Amniotic stem cell (primary cell): ENCODE data around the gene JAKMIP1.

Source experiments
- DNase-seq: peaks from one replicate; lab custom pipeline; 2025; lab: John Stamatoyannopoulos, UW

JAKMIP1 gene

DNA sequence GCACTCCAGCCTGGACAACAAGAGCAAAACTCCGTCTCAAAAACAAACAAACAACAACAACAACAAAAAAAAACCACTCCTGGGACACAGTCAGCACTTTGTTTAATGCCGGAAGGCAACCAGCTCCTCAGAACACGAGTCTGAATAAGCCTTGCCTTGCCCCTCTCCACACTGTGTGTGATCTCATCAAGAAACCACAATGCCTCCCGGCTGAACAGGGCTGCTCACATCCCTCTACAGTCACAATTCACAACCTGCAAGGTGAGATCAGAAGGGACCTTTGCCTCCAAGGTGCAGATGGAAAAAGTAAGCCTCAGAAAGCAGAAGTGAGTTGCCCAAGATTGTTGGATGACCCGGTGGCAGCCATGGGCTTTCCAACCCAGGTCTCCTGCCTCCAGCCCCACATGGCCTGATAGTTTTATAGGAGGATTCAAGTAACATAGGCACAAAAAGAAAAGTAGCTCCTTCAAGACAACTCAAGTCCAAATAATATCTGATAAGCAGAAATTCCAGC is 80.8 kb downstream of the JAKMIP1 start:
- no peak for DNase-seq

DNA sequence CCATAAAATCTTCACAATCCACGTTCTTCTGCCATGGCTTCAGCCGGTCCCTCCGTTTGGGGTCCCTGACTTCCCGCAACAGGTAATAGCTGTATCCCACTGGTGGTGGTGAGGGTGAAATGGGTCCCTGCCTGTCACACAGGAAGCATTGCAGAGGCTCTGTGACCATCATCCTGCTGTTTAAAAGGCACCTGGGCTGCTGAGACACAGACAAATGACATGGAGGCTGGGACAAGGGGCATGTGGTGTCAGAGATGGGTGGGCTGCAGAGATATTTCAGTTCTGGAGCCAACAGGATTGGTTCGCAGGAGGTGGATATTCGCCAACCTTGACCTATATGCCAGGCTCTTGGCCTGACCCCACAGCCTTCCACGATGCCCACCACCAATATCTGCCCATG is 82.1 kb downstream of the JAKMIP1 start:
- no peak for DNase-seq

DNA sequence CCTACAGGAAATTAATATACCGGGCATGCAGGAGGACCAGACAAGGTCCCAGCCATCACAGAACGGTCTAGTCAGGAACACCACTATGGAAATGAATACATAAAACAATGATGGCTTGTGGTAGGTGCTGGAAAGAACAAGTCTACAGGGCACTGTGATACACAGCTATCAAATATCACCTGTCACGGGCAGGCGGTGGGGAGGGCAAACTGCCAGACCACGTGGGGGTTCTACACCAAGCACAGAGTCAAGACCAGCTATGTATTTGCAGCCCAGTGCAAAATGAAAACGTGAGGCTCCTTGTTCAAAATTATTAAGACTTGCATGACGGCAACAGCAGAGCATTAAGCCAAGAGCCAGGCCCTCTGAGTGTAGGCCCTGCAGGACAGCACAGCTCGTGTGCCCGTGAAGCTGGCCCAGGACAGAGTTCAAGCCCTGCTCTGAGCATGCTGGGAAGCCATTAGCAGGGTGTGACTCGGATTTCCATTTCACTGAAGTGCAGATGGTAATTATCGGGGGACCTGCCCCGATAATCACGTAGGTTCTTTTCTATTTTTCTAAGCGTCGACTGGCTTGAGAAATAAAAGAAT is 83.6 kb downstream of the JAKMIP1 start:
- DNase-seq: no peak

- DNase-seq: no peak
Observed at GRCh38 chr4:6115746-6116586, 84.4 kb downstream of the JAKMIP1 start.

- no peak for DNase-seq
Observed at GRCh38 chr4:6115342-6115741, 85.0 kb downstream of the JAKMIP1 start.

GRCh38 chr4:6114601-6115000 is 85.7 kb downstream of the JAKMIP1 start:
- no peak for DNase-seq

DNA sequence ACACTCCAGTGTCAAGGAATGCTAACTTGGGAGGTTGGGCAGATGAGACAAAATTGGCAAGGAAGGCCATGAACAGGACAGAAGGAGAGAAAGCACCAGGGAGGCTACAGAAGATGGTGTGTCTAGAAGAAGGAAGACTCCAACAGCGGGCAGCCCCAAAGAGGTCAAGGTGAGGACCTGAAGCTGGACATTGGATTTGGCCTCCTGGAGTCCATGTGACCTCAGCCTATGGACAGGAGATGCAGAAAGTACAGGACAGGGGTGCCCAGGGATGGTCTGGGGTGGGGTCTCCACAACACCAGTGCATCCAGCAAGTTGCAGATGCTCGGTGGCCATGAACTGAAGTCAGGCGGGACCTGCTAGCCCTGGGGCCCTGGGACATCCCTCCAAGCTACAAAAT is 86.2 kb downstream of the JAKMIP1 start:
- no peak for DNase-seq

- DNase-seq: no peak
Observed at GRCh38 chr4:6113641-6114040, 86.7 kb downstream of the JAKMIP1 start.

GRCh38 chr4:6112606-6113290 is 87.6 kb downstream of the JAKMIP1 start:
- no peak for DNase-seq

DNA sequence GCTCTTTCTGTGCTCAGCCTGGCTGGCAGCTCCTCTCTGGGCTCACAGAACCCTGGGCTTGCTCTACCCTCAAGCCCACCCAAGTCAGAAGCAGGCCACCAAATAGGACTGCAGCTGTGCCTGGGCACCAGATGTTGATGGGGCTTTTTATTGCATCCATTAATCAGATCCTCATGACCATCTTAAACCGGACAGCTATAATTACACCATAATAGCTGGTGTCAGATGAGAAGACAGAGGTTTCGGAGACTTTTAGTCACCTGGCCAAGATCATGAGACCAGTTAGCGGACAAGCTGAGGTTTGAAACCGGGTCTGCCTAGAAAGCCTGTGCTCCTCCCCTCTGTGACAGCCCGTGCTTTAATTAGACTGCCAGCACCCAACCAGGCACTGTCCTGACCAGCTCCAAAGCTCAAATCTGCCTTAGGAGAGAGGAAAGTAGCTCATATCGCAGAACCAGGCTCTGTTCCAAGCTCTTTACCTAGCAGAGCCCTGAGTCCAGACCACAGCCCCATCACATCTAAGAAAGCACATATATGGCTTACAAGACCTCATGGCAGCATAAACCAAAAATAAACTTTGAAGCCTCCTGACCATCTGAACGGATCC is 88.9 kb downstream of the JAKMIP1 start:
- DNase-seq: no peak

- no peak for DNase-seq
Observed at GRCh38 chr4:6110681-6111353, 89.5 kb downstream of the JAKMIP1 start.

GRCh38 chr4:6109842-6110560 is 90.3 kb downstream of the JAKMIP1 start:
- no peak for DNase-seq

DNA sequence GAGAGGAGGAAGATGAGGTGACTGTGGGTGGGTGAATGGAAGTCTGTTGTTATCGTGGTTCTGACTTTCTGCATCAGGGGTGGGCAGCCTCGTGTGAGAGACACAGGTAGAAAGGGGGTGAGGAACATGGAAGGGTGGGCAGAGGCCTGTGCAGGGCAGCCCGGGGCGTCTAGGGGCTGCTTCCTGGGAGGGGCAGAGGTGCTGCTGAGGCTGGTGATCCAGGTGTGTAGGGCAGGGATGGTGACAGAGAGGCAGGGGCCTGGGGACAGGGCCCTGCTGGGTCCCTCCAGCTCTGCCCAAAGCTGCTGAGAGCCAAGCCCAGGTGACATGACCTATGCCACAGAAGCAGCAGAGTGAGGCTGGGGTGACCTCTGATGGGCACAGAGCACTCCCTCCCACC is 92.5 kb downstream of the JAKMIP1 start:
- no peak for DNase-seq

GRCh38 chr4:6107114-6107791 is 93.1 kb downstream of the JAKMIP1 start:
- DNase-seq: no peak

DNA sequence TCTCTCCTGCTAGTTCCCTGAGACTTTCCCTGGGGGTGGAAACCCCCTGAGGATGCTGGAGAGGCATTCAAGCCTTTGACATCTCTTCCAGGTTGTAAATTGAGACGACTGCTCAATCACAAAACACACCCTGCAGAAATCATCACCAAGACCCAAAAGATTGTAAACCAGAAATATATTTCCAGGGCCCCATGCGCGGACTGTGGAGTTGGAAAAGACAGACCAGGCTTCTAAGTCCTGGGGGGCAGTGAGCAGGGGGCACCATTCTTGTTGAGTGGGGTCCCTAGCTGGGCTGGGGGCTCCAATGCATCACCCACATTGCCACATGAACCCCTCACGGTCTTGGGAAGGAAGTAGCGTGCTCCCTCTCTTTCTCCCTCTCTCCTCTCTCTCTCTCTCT is 94.2 kb downstream of the JAKMIP1 start:
- DNase-seq: no peak

DNA sequence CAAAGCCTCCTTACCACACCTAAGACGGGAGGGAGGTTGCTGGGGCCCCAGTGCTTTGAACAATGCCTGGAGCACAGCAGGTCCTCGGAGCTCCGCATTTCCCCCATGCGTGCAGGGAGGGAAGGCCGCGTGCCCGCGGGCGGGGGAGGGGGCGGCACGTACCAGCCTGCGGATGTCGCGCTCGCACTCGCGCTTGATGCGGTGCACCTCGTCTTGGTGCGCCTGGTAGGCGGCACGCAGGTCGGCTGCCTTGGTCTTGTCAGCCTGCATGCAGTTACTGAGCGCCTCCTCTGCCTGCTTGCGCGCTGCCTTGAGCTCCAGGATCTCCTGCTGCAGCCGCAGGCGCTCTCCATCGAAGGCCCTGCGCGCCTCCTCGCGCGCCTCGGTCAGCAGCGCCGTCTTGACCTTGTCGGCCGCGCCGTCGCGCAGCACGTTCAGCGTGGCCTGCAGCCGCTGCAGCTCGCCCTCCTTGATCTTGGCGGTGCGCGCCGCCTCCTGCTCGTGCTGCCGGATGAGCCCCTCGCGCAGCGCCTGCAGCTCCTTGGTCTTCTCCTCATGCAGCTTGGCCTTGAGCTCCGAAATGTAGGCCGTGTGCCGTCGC is 94.9 kb downstream of the JAKMIP1 start:
- no peak for DNase-seq

DNA sequence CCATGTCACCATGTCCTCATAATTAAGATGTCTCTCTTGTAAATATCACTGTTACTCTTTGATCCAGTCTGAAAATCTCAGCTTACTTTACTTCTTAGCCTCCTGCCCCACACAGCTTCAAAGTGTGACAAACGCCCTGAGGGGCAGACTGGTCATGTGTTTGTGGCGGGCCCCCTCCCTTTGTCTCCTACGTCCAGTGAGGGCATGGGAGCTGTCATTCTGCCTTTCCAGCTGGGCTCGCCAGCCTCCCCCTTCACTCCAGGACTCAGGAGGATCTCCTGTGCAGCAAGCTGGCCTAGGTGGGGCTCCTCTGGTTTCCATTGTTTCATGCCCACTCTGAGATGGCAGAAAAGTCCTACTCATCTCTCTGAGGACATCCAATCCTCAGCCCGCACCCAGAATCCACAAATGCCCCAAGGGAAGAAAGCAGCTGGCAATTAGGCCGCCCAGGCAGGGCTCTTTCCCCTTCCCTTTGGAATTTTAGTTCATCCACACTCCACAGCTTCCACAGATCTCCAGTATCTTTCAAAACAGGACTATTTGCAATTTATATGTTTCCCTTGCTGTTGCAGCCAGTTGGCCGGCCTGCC is 95.7 kb downstream of the JAKMIP1 start:
- no peak for DNase-seq

- no peak for DNase-seq
Observed at GRCh38 chr4:6097581-6097980, 102.8 kb downstream of the JAKMIP1 start.

DNA sequence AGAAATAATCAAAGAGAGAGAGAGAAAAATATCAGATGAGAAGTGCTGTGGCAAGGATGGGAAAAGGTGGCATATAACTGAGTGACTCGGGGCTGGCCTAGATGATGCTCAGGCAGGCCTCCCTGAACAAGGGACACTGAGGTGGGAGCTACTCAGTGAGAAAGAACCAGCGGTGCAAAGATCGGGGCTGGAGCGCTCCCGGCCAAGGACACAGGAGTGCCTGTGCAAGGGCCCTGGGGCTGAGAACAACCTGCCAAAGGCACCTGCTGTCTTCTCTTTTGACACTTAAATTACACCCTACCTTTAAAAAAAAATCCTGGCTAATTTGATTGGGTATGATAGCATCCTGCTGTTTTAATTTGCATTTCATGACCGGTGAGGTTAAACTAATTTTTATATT is 104.5 kb downstream of the JAKMIP1 start:
- no peak for DNase-seq
